Superior temporal gyrus (tissue), 1 donor: ENCODE data around the gene LMNA.
"Not testable (repeated sequence)": the region's sequence is repeated elsewhere in the genome, so short reads cannot be mapped to it uniquely, and the experiment has no call there.

Experiments used
- DNase-seq: peaks from one replicate; pipeline ENCODE4 v3.0.0-alpha.2; 2016; ENCODE audit errors: extremely low spot score

Gene LMNA

GRCh38 chr1:156162430-156163037 lies 48.0 kb downstream of the LMNA start:
- no peak for DNase-seq

- no peak for DNase-seq
Observed at GRCh38 chr1:156163712-156164111, 49.2 kb downstream of the LMNA start.

- no peak for DNase-seq
Observed at GRCh38 chr1:156164125-156164831, 49.8 kb downstream of the LMNA start.

DNA sequence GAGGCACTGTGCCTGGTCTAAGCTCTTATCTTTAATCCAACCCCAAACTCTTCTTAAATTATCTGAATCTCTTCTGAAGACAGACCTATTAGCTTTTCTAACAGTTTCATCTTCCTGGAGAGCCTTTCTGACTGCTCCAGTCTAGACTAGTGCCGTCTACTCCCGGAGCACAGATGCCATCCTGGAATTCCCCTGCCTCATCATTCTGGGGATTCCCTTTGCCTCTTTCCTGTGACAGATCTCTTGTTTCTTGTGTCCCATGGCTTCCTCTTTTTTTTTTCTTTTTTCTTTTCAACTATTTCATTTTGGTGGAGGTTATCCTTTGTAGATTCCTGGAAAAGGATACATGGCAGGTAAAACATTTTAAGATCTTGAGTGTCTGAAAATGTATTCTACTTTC lies 50.6 kb downstream of the LMNA start:
- DNase-seq, result no peak

- no peak for DNase-seq
Observed at GRCh38 chr1:156167536-156167935, 53.0 kb downstream of the LMNA start.

GRCh38 chr1:156172696-156173470 lies 58.4 kb downstream of the LMNA start:
- no peak for DNase-seq

GRCh38 chr1:156176610-156177210 lies 62.2 kb downstream of the LMNA start:
- DNase-seq, result no peak

DNA sequence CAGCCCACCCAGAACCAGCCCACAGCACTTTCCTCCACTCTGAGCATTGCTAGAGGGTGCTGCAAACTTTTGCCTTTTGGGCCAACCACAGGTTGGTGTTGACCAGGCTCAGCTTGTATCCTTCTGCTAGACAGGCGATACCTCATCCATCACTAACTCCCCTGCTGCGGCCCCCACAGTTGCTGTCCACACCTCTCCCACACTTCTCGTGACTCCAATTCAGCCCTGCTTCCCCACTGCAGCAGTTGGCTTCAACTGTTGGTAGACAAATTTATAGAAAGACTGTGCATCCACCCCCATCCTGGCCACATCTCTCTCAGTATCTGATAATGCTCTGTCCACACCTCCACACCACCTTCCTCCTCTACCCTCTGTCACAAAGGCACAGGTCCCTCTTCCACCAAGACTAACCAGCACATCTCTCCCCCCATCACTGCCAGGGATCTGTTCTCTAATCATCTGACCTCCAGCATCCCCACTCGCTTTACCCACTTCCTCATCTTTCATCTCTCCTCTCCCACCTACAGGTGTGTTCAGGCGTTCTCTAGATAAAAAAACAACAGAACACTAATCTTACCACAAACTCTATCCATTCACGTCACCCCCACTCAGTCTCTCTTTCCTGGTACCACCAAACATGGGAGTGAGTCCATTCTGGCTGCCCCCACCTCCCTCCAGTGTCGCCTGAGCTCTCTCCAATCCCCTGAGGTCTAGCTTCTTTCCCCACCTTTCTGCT lies 63.6 kb downstream of the LMNA start:
- no peak for DNase-seq

- no peak for DNase-seq
Observed at GRCh38 chr1:156180471-156180870, 66.0 kb downstream of the LMNA start.

DNA sequence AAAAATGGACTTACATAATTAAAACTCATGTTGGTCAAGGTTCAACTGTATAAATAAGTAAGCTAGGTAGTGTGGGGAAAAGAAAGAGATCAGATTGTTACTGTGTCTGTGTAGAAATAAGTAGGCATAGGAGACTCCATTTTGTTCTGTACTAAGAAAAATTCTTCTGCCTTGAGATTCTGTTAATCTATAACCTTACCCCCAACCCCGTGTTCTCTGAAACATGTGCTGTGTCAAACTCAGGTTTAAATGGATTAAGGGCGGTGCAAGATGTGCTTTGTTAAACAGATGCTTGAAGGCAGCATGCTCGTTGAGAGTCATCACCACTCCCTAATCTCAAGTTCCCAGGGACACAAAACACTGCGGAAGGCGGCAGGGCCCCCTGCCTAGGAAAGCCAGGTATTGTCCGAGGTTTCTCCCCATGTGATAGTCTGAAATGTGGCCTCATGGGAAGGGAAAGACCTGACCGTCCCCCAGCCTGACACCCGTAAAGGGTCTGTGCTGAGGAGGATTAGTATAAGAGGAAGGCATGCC lies 66.9 kb downstream of the LMNA start:
- DNase-seq, result not testable (repeated sequence)

GRCh38 chr1:156182010-156182779 lies 67.7 kb downstream of the LMNA start:
- not testable (repeated sequence) for DNase-seq

- not testable (repeated sequence) for DNase-seq
Observed at GRCh38 chr1:156186347-156187177, 72.1 kb downstream of the LMNA start.
